Transverse colon (tissue), 4 donors: ENCODE data around the gene ZFAND3.

Experiments
- EP300 ChIP-seq: sonication (generic); formaldehyde crosslinking; IDR thresholded peaks from one replicate; pipeline ENCODE4 v1.6.1; 2017; ENCODE audit warnings: antibody characterized with exemption, low read depth
- POLR2A ChIP-seq: fragments of 450-650 bp; IDR thresholded peaks from one replicate; pipeline ENCODE4 v1.6.1; 2016; ENCODE audit warnings: antibody characterized with exemption, mild to moderate bottlenecking, moderate library complexity
- POLR2AphosphoS5 ChIP-seq, 3 donors: sonication (generic); formaldehyde crosslinking; IDR thresholded peaks; one replicate each; pipeline ENCODE4 v1.6.1; 2016; ENCODE audit warnings: antibody characterized with exemption in 3 of 3
- TF ChIP-seq, protein P1 (sequence below), 5 experiments: fragments of 200-600 bp in 3 of 5; fragments of 450-650 bp in 2 of 5; sonication (generic) in 3 of 5; IDR thresholded peaks; 1 replicate in 2 of 5; 2 replicates in 3 of 5; pipeline ENCODE4 v1.5.1; 2016 to 2017; ENCODE audit warnings: antibody characterized with exemption in 5 of 5, inconsistent platforms in 3 of 5, mild to moderate bottlenecking in 2 of 5, moderate library complexity in 1 of 5

- TF ChIP-seq POLR2A (no peak), POLR2AphosphoS5 (IDR thresholded peaks at IDR 0.05) (no peak), EP300 (no peak)
- TF ChIP-seq, protein P1, sequence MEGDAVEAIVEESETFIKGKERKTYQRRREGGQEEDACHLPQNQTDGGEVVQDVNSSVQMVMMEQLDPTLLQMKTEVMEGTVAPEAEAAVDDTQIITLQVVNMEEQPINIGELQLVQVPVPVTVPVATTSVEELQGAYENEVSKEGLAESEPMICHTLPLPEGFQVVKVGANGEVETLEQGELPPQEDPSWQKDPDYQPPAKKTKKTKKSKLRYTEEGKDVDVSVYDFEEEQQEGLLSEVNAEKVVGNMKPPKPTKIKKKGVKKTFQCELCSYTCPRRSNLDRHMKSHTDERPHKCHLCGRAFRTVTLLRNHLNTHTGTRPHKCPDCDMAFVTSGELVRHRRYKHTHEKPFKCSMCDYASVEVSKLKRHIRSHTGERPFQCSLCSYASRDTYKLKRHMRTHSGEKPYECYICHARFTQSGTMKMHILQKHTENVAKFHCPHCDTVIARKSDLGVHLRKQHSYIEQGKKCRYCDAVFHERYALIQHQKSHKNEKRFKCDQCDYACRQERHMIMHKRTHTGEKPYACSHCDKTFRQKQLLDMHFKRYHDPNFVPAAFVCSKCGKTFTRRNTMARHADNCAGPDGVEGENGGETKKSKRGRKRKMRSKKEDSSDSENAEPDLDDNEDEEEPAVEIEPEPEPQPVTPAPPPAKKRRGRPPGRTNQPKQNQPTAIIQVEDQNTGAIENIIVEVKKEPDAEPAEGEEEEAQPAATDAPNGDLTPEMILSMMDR (IDR thresholded peaks at IDR 0.05) = no peak
These were observed 374.7 kb downstream of the ZFAND3 start for GRCh38 chr6:38194282-38194572.
